ENCODE results near the gene RUNX2.

The RUNX2 gene

GRCh38 chr6:45626087-45626891 is 298.2 kb downstream of the RUNX2 start:
- H3K4me1 ChIP-seq (ENCODE audit: control insufficient read depth in 5 of 5, insufficient read depth in 5 of 5, low read length in 5 of 5), result peaks cover 0 to 6% (median 0%) of the 10 kb centered on the region in 5 donors
- H3K9ac ChIP-seq (ENCODE audit: low read length in 5 of 5), result no peak overlapping the region
- no peak overlapping the region for H3K4me3 ChIP-seq (ENCODE audit: low read depth in 1 of 5, low read length in 5 of 5)
- H3K27me3 ChIP-seq (ENCODE audit: control insufficient read depth in 5 of 5, insufficient read depth in 4 of 5, low read length in 5 of 5), result no peaks in the 10 kb centered on the region
- no peak overlapping the region for H3K27ac ChIP-seq (ENCODE audit: low read depth, low read length)
- H3K36me3 ChIP-seq (ENCODE audit: control insufficient read depth in 5 of 5, insufficient read depth in 5 of 5, low read length in 5 of 5), result no peaks in the 10 kb centered on the region
- no peaks in the 10 kb centered on the region for H3K9me3 ChIP-seq (ENCODE audit: control insufficient read depth in 5 of 5, low read length in 5 of 5)

GRCh38 chr6:45630314-45630713 is 302.2 kb downstream of the RUNX2 start:
- Histone ChIP-seq H3K9me3 (ENCODE audit: control insufficient read depth in 5 of 5, low read length in 5 of 5) (no peaks in the 10 kb centered on the region), H3K4me1 (ENCODE audit: control insufficient read depth in 5 of 5, insufficient read depth in 5 of 5, low read length in 5 of 5) (peaks cover 0 to 6% (median 0%) of the 10 kb centered on the region in 5 donors), H3K27me3 (ENCODE audit: control insufficient read depth in 5 of 5, insufficient read depth in 4 of 5, low read length in 5 of 5) (no peaks in the 10 kb centered on the region), H3K36me3 (ENCODE audit: control insufficient read depth in 5 of 5, insufficient read depth in 5 of 5, low read length in 5 of 5) (no peaks in the 10 kb centered on the region), H3K27ac (ENCODE audit: low read depth, low read length) (no peak overlapping the region), H3K4me3 (ENCODE audit: low read depth in 1 of 5, low read length in 5 of 5) (no peak overlapping the region), H3K9ac (ENCODE audit: low read length in 5 of 5) (no peak overlapping the region)

- Histone ChIP-seq H3K27me3 (ENCODE audit: control insufficient read depth in 5 of 5, insufficient read depth in 4 of 5, low read length in 5 of 5) (no peaks in the 10 kb centered on the region), H3K9me3 (ENCODE audit: control insufficient read depth in 5 of 5, low read length in 5 of 5) (no peaks in the 10 kb centered on the region), H3K36me3 (ENCODE audit: control insufficient read depth in 5 of 5, insufficient read depth in 5 of 5, low read length in 5 of 5) (no peaks in the 10 kb centered on the region), H3K4me3 (ENCODE audit: low read depth in 1 of 5, low read length in 5 of 5) (no peak overlapping the region), H3K9ac (ENCODE audit: low read length in 5 of 5) (no peak overlapping the region), H3K4me1 (ENCODE audit: control insufficient read depth in 5 of 5, insufficient read depth in 5 of 5, low read length in 5 of 5) (peaks cover 0 to 6% (median 0%) of the 10 kb centered on the region in 5 donors), H3K27ac (ENCODE audit: low read depth, low read length) (no peak overlapping the region)
Observed at GRCh38 chr6:45630801-45631200, 302.7 kb downstream of the RUNX2 start.

- Histone ChIP-seq H3K9me3 (ENCODE audit: control insufficient read depth in 5 of 5, low read length in 5 of 5) (peaks cover 0 to 4% (median 0%) of the 10 kb centered on the region in 5 donors), H3K4me3 (ENCODE audit: low read depth in 1 of 5, low read length in 5 of 5) (no peak overlapping the region), H3K27me3 (ENCODE audit: control insufficient read depth in 5 of 5, insufficient read depth in 4 of 5, low read length in 5 of 5) (no peaks in the 10 kb centered on the region), H3K4me1 (ENCODE audit: control insufficient read depth in 5 of 5, insufficient read depth in 5 of 5, low read length in 5 of 5) (peaks cover 0 to 6% (median 0%) of the 10 kb centered on the region in 5 donors), H3K27ac (ENCODE audit: low read depth, low read length) (no peak overlapping the region), H3K9ac (ENCODE audit: low read length in 5 of 5) (no peak overlapping the region), H3K36me3 (ENCODE audit: control insufficient read depth in 5 of 5, insufficient read depth in 5 of 5, low read length in 5 of 5) (no peaks in the 10 kb centered on the region)
Observed at GRCh38 chr6:45631396-45631795, 303.3 kb downstream of the RUNX2 start.

- no peak overlapping the region for H3K4me3 ChIP-seq (ENCODE audit: low read depth in 1 of 5, low read length in 5 of 5)
- H3K27me3 ChIP-seq (ENCODE audit: control insufficient read depth in 5 of 5, insufficient read depth in 4 of 5, low read length in 5 of 5), result peaks cover 0 to 2% (median 0%) of the 10 kb centered on the region in 5 donors
- peaks cover 0 to 4% (median 0%) of the 10 kb centered on the region in 5 donors for H3K9me3 ChIP-seq (ENCODE audit: control insufficient read depth in 5 of 5, low read length in 5 of 5)
- no peaks in the 10 kb centered on the region for H3K36me3 ChIP-seq (ENCODE audit: control insufficient read depth in 5 of 5, insufficient read depth in 5 of 5, low read length in 5 of 5)
- H3K4me1 ChIP-seq (ENCODE audit: control insufficient read depth in 5 of 5, insufficient read depth in 5 of 5, low read length in 5 of 5), result peaks cover 0 to 6% (median 0%) of the 10 kb centered on the region in 5 donors
- no peak overlapping the region for H3K27ac ChIP-seq (ENCODE audit: low read depth, low read length)
- no peak overlapping the region for H3K9ac ChIP-seq (ENCODE audit: low read length in 5 of 5)
Observed at GRCh38 chr6:45633272-45633908, 305.3 kb downstream of the RUNX2 start.

- no peaks in the 10 kb centered on the region for H3K36me3 ChIP-seq (ENCODE audit: control insufficient read depth in 5 of 5, insufficient read depth in 5 of 5, low read length in 5 of 5)
- peaks cover 0 to 6% (median 0%) of the 10 kb centered on the region in 5 donors for H3K4me1 ChIP-seq (ENCODE audit: control insufficient read depth in 5 of 5, insufficient read depth in 5 of 5, low read length in 5 of 5)
- no peak overlapping the region for H3K9ac ChIP-seq (ENCODE audit: low read length in 5 of 5)
- peaks cover 0 to 4% (median 0%) of the 10 kb centered on the region in 5 donors for H3K9me3 ChIP-seq (ENCODE audit: control insufficient read depth in 5 of 5, low read length in 5 of 5)
- peaks cover 0 to 2% (median 0%) of the 10 kb centered on the region in 5 donors for H3K27me3 ChIP-seq (ENCODE audit: control insufficient read depth in 5 of 5, insufficient read depth in 4 of 5, low read length in 5 of 5)
- no peak overlapping the region for H3K27ac ChIP-seq (ENCODE audit: low read depth, low read length)
- H3K4me3 ChIP-seq (ENCODE audit: low read depth in 1 of 5, low read length in 5 of 5), result no peak overlapping the region
Observed at GRCh38 chr6:45634231-45634630, 306.1 kb downstream of the RUNX2 start.

- peaks cover 0 to 2% (median 0%) of the 10 kb centered on the region in 5 donors for H3K27me3 ChIP-seq (ENCODE audit: control insufficient read depth in 5 of 5, insufficient read depth in 4 of 5, low read length in 5 of 5)
- H3K36me3 ChIP-seq (ENCODE audit: control insufficient read depth in 5 of 5, insufficient read depth in 5 of 5, low read length in 5 of 5), result no peaks in the 10 kb centered on the region
- H3K4me1 ChIP-seq (ENCODE audit: control insufficient read depth in 5 of 5, insufficient read depth in 5 of 5, low read length in 5 of 5), result peaks cover 0 to 4% (median 0%) of the 10 kb centered on the region in 5 donors
- H3K9ac ChIP-seq (ENCODE audit: low read length in 5 of 5), result no peak overlapping the region
- no peak overlapping the region for H3K27ac ChIP-seq (ENCODE audit: low read depth, low read length)
- no peak overlapping the region for H3K4me3 ChIP-seq (ENCODE audit: low read depth in 1 of 5, low read length in 5 of 5)
- peaks cover 0 to 4% (median 0%) of the 10 kb centered on the region in 5 donors for H3K9me3 ChIP-seq (ENCODE audit: control insufficient read depth in 5 of 5, low read length in 5 of 5)
Observed at GRCh38 chr6:45635284-45635867, 307.2 kb downstream of the RUNX2 start.

- Histone ChIP-seq H3K27me3 (ENCODE audit: control insufficient read depth in 5 of 5, insufficient read depth in 4 of 5, low read length in 5 of 5) (peaks cover 0 to 2% (median 0%) of the 10 kb centered on the region in 5 donors), H3K27ac (ENCODE audit: low read depth, low read length) (no peak overlapping the region), H3K9me3 (ENCODE audit: control insufficient read depth in 5 of 5, low read length in 5 of 5) (peaks cover 0 to 4% (median 0%) of the 10 kb centered on the region in 5 donors), H3K4me3 (ENCODE audit: low read depth in 1 of 5, low read length in 5 of 5) (no peak overlapping the region), H3K36me3 (ENCODE audit: control insufficient read depth in 5 of 5, insufficient read depth in 5 of 5, low read length in 5 of 5) (no peaks in the 10 kb centered on the region), H3K4me1 (ENCODE audit: control insufficient read depth in 5 of 5, insufficient read depth in 5 of 5, low read length in 5 of 5) (no peaks in the 10 kb centered on the region), H3K9ac (ENCODE audit: low read length in 5 of 5) (no peak overlapping the region)
Observed at GRCh38 chr6:45637056-45637455, 308.9 kb downstream of the RUNX2 start.

GRCh38 chr6:45637611-45638257 is 309.6 kb downstream of the RUNX2 start:
- H3K36me3 ChIP-seq (ENCODE audit: control insufficient read depth in 5 of 5, insufficient read depth in 5 of 5, low read length in 5 of 5), result no peaks in the 10 kb centered on the region
- H3K4me3 ChIP-seq (ENCODE audit: low read depth in 1 of 5, low read length in 5 of 5), result no peak overlapping the region
- H3K27ac ChIP-seq (ENCODE audit: low read depth, low read length), result no peak overlapping the region
- H3K27me3 ChIP-seq (ENCODE audit: control insufficient read depth in 5 of 5, insufficient read depth in 4 of 5, low read length in 5 of 5), result peaks cover 0 to 2% (median 0%) of the 10 kb centered on the region in 5 donors
- no peak overlapping the region for H3K9ac ChIP-seq (ENCODE audit: low read length in 5 of 5)
- peaks cover 0 to 4% (median 0%) of the 10 kb centered on the region in 5 donors for H3K9me3 ChIP-seq (ENCODE audit: control insufficient read depth in 5 of 5, low read length in 5 of 5)
- no peaks in the 10 kb centered on the region for H3K4me1 ChIP-seq (ENCODE audit: control insufficient read depth in 5 of 5, insufficient read depth in 5 of 5, low read length in 5 of 5)

Measured in subcutaneous abdominal adipose tissue (tissue), 5 donors.